ENCODE measurements around the gene GNAI3.
"Not testable (repeated sequence)": the region's sequence is repeated elsewhere in the genome, so short reads cannot be mapped to it uniquely, and the experiment has no call there.

Gene GNAI3

GRCh38 chr1:109652402-109652801 lies 104.0 kb downstream of the GNAI3 start:
- DNase-seq (ENCODE audit: low read depth, low spot score): no peak
- Histone ChIP-seq H3K27me3 (ENCODE audit: control insufficient read depth, insufficient read depth, low read length) (no peaks in the 10 kb centered on the region), H3K27ac (ENCODE audit: low read length) (no peak overlapping the region), H3K4me1 (ENCODE audit: control insufficient read depth, insufficient read depth, low read length) (no peaks in the 10 kb centered on the region; the same call in 1 of the 2 replicates), H3K36me3 (ENCODE audit: control insufficient read depth, insufficient read depth, low read length) (no peaks in the 10 kb centered on the region), H3K4me3 (ENCODE audit: low read length) (no peak overlapping the region), H3K9me3 (ENCODE audit: control insufficient read depth, insufficient read depth, low read length) (no peaks in the 10 kb centered on the region)
- no CpG with 5 or more reads among the region's 2 CpGs for WGBS (ENCODE audit: insufficient coverage, insufficient read length)

- Histone ChIP-seq H3K36me3 (ENCODE audit: control insufficient read depth, insufficient read depth, low read length) (no peaks in the 10 kb centered on the region), H3K27me3 (ENCODE audit: control insufficient read depth, insufficient read depth, low read length) (no peaks in the 10 kb centered on the region), H3K9me3 (ENCODE audit: control insufficient read depth, insufficient read depth, low read length) (no peaks in the 10 kb centered on the region), H3K27ac (ENCODE audit: low read length) (no peak overlapping the region), H3K4me1 (ENCODE audit: control insufficient read depth, insufficient read depth, low read length) (no peaks in the 10 kb centered on the region; the same call in 1 of the 2 replicates), H3K4me3 (ENCODE audit: low read length) (no peak overlapping the region)
- no peak for DNase-seq (ENCODE audit: low read depth, low spot score)
- no CpG with 5 or more reads among the region's 2 CpGs for WGBS (ENCODE audit: insufficient coverage, insufficient read length)
Observed at GRCh38 chr1:109653306-109653705, 104.9 kb downstream of the GNAI3 start.

- no CpG with 5 or more reads among the region's 12 CpGs for WGBS (ENCODE audit: insufficient coverage, insufficient read length)
- H3K4me1 ChIP-seq (ENCODE audit: control insufficient read depth, insufficient read depth, low read length): no peaks in the 10 kb centered on the region; the same call in 1 of the 2 replicates
- no peak overlapping the region for H3K27ac ChIP-seq (ENCODE audit: low read length)
- H3K36me3 ChIP-seq (ENCODE audit: control insufficient read depth, insufficient read depth, low read length): no peaks in the 10 kb centered on the region
- no peaks in the 10 kb centered on the region for H3K27me3 ChIP-seq (ENCODE audit: control insufficient read depth, insufficient read depth, low read length)
- H3K9me3 ChIP-seq (ENCODE audit: control insufficient read depth, insufficient read depth, low read length): no peaks in the 10 kb centered on the region
- H3K4me3 ChIP-seq (ENCODE audit: low read length): no peak overlapping the region
- DNase-seq (ENCODE audit: low read depth, low spot score): no peak
Observed at GRCh38 chr1:109654519-109654918, 106.1 kb downstream of the GNAI3 start.

- no peaks in the 10 kb centered on the region for H3K27me3 ChIP-seq (ENCODE audit: control insufficient read depth, insufficient read depth, low read length)
- no peaks in the 10 kb centered on the region for H3K36me3 ChIP-seq (ENCODE audit: control insufficient read depth, insufficient read depth, low read length)
- no peak within 1 kb of the TSS for H3K27ac ChIP-seq (ENCODE audit: low read length)
- no peaks in the 10 kb centered on the region; the same call in 1 of the 2 replicates for H3K4me1 ChIP-seq (ENCODE audit: control insufficient read depth, insufficient read depth, low read length)
- no peaks in the 10 kb centered on the region for H3K9me3 ChIP-seq (ENCODE audit: control insufficient read depth, insufficient read depth, low read length)
- WGBS (ENCODE audit: insufficient coverage, insufficient read length): no CpG with 5 or more reads among the region's 54 CpGs
- DNase-seq (ENCODE audit: low read depth, low spot score): peak; percentile 52
- H3K4me3 ChIP-seq (ENCODE audit: low read length): peak within 1 kb of the TSS; percentile 71; the same call in 1 of the 2 replicates
Observed at GRCh38 chr1:109655615-109656519, 107.5 kb downstream of the GNAI3 start, which contains the start of gene GSTM4. GSTM4 (plus strand) TSS chr1:109656099; CDS start chr1:109656390, 291 bp downstream.

GRCh38 chr1:109657395-109657794 lies 109.0 kb downstream of the GNAI3 start:
- no CpG with 5 or more reads among the region's 4 CpGs for WGBS (ENCODE audit: insufficient coverage, insufficient read length)
- Histone ChIP-seq H3K27me3 (ENCODE audit: control insufficient read depth, insufficient read depth, low read length) (no peaks in the 10 kb centered on the region), H3K4me1 (ENCODE audit: control insufficient read depth, insufficient read depth, low read length) (no peaks in the 10 kb centered on the region; the same call in 1 of the 2 replicates), H3K36me3 (ENCODE audit: control insufficient read depth, insufficient read depth, low read length) (no peaks in the 10 kb centered on the region), H3K4me3 (ENCODE audit: low read length) (no peak overlapping the region), H3K9me3 (ENCODE audit: control insufficient read depth, insufficient read depth, low read length) (no peaks in the 10 kb centered on the region), H3K27ac (ENCODE audit: low read length) (no peak overlapping the region)
- DNase-seq (ENCODE audit: low read depth, low spot score): no peak

- H3K27me3 ChIP-seq (ENCODE audit: control insufficient read depth, insufficient read depth, low read length): no peaks in the 10 kb centered on the region
- no peak for DNase-seq (ENCODE audit: low read depth, low spot score)
- no peaks in the 10 kb centered on the region; the same call in 1 of the 2 replicates for H3K4me1 ChIP-seq (ENCODE audit: control insufficient read depth, insufficient read depth, low read length)
- H3K9me3 ChIP-seq (ENCODE audit: control insufficient read depth, insufficient read depth, low read length): no peaks in the 10 kb centered on the region
- H3K36me3 ChIP-seq (ENCODE audit: control insufficient read depth, insufficient read depth, low read length): no peaks in the 10 kb centered on the region
- H3K27ac ChIP-seq (ENCODE audit: low read length): no peak overlapping the region
- no peak overlapping the region for H3K4me3 ChIP-seq (ENCODE audit: low read length)
- no CpG with 5 or more reads among the region's 7 CpGs for WGBS (ENCODE audit: insufficient coverage, insufficient read length)
Observed at GRCh38 chr1:109657970-109658369, 109.6 kb downstream of the GNAI3 start.

- no peaks in the 10 kb centered on the region; the same call in 1 of the 2 replicates for H3K4me1 ChIP-seq (ENCODE audit: control insufficient read depth, insufficient read depth, low read length)
- no peak overlapping the region for H3K4me3 ChIP-seq (ENCODE audit: low read length)
- no CpG with 5 or more reads among the region's 3 CpGs for WGBS (ENCODE audit: insufficient coverage, insufficient read length)
- no peaks in the 10 kb centered on the region for H3K27me3 ChIP-seq (ENCODE audit: control insufficient read depth, insufficient read depth, low read length)
- no peak overlapping the region for H3K27ac ChIP-seq (ENCODE audit: low read length)
- H3K9me3 ChIP-seq (ENCODE audit: control insufficient read depth, insufficient read depth, low read length): no peaks in the 10 kb centered on the region
- H3K36me3 ChIP-seq (ENCODE audit: control insufficient read depth, insufficient read depth, low read length): no peaks in the 10 kb centered on the region
- DNase-seq (ENCODE audit: low read depth, low spot score): no peak
Observed at GRCh38 chr1:109658533-109659042, 110.2 kb downstream of the GNAI3 start.

GRCh38 chr1:109659145-109659544 lies 110.7 kb downstream of the GNAI3 start:
- H3K4me1 ChIP-seq (ENCODE audit: control insufficient read depth, insufficient read depth, low read length): no peaks in the 10 kb centered on the region; the same call in 1 of the 2 replicates
- no CpG with 5 or more reads among the region's 2 CpGs for WGBS (ENCODE audit: insufficient coverage, insufficient read length)
- no peaks in the 10 kb centered on the region for H3K36me3 ChIP-seq (ENCODE audit: control insufficient read depth, insufficient read depth, low read length)
- DNase-seq (ENCODE audit: low read depth, low spot score): no peak
- no peak overlapping the region for H3K27ac ChIP-seq (ENCODE audit: low read length)
- no peaks in the 10 kb centered on the region for H3K27me3 ChIP-seq (ENCODE audit: control insufficient read depth, insufficient read depth, low read length)
- no peak overlapping the region for H3K4me3 ChIP-seq (ENCODE audit: low read length)
- H3K9me3 ChIP-seq (ENCODE audit: control insufficient read depth, insufficient read depth, low read length): no peaks in the 10 kb centered on the region

GRCh38 chr1:109659997-109660690 lies 111.7 kb downstream of the GNAI3 start:
- no CpG with 5 or more reads among the region's 5 CpGs for WGBS (ENCODE audit: insufficient coverage, insufficient read length)
- no peak for DNase-seq (ENCODE audit: low read depth, low spot score)
- Histone ChIP-seq H3K4me1 (ENCODE audit: control insufficient read depth, insufficient read depth, low read length) (no peaks in the 10 kb centered on the region; the same call in 1 of the 2 replicates), H3K4me3 (ENCODE audit: low read length) (no peak overlapping the region), H3K27me3 (ENCODE audit: control insufficient read depth, insufficient read depth, low read length) (no peaks in the 10 kb centered on the region), H3K27ac (ENCODE audit: low read length) (no peak overlapping the region), H3K36me3 (ENCODE audit: control insufficient read depth, insufficient read depth, low read length) (no peaks in the 10 kb centered on the region), H3K9me3 (ENCODE audit: control insufficient read depth, insufficient read depth, low read length) (no peaks in the 10 kb centered on the region)

- not testable (repeated sequence) for H3K9me3 ChIP-seq (ENCODE audit: control insufficient read depth, insufficient read depth, low read length); H3K4me3 ChIP-seq (ENCODE audit: low read length); H3K36me3 ChIP-seq (ENCODE audit: control insufficient read depth, insufficient read depth, low read length); H3K4me1 ChIP-seq (ENCODE audit: control insufficient read depth, insufficient read depth, low read length); H3K27me3 ChIP-seq (ENCODE audit: control insufficient read depth, insufficient read depth, low read length); H3K27ac ChIP-seq (ENCODE audit: low read length); DNase-seq (ENCODE audit: low read depth, low spot score)
- WGBS (ENCODE audit: insufficient coverage, insufficient read length): no CpG with 5 or more reads among the region's 4 CpGs
Observed at GRCh38 chr1:109660691-109661026, 112.2 kb downstream of the GNAI3 start.
